NOMO-1 (cell line): ENCODE measurements around the gene SPON1.
"Not testable (repeated sequence)": the region's sequence is repeated elsewhere in the genome, so short reads cannot be mapped to it uniquely, and the experiment has no call there.

Source experiments
- DNase-seq, 2 experiments: peaks; one replicate each; lab custom pipeline; 2025; ENCODE audit not compliant: unreplicated experiment in 2 of 2; lab: John Stamatoyannopoulos, UW

The SPON1 gene

DNA sequence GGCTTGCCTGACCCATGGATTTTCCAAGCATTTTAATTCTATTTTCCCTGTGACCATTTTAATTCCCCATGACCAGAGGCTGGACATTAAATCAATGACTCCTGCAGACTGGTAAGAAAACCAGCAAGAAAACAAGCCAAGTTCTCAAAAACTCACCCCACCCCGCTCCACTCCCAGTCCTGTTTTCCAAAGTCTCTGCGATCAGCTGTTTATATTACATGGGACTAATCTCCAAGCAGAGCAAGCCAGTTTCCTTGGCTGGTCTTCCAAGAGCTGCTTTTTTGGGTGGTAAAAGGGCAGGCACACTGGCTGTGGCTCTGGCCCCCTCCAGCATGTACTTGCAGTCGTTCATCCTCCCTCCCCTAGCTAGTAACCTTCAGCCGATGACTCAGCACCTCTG lies 298.5 kb downstream of the SPON1 start:
- DNase-seq, result no peak

DNA sequence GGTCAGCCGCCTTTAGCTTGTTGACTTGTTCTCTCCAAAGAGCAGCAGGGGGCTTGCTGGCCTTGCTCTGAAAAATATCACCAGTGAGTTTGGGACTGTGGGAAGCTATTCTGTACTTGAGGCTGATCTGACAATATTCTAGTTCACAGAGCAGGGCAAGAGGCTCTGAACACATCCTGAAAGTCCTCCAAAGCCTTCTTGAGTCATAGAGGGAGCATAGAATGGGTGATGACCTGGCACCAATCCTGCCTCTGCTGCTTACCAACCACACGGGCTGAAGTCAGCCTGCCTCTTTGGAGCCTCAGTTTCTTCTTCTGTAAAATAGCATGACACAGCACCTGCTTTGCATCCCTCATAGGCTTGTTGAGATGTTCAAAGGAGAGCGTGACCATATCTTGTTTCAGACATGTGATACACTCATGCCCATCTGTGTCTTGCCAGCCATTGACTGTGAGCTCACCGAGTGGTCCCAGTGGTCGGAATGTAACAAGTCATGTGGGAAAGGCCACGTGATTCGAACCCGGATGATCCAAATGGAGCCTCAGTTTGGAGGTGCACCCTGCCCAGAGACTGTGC lies 299.8 kb downstream of the SPON1 start:
- no peak for DNase-seq

DNA sequence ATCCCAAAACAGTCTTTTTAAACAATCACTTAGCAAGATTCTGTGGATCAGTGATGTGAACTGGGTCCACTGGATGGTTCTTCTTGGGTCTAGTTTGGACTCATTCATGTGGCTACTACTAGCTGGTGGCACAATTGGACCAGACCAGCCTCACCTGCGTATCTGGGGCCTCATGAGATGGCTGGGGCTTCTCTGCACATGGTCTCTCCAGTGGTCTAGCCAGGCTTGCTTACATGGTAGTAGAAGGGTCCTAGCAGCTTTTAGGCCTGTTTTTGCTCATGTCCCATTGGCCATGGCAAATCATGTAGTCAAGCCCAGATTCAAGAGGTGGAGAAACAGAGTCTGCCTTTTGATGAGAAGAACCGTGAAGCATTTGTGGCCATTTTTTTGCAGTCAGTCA lies 302.4 kb downstream of the SPON1 start:
- DNase-seq, result no peak

DNA sequence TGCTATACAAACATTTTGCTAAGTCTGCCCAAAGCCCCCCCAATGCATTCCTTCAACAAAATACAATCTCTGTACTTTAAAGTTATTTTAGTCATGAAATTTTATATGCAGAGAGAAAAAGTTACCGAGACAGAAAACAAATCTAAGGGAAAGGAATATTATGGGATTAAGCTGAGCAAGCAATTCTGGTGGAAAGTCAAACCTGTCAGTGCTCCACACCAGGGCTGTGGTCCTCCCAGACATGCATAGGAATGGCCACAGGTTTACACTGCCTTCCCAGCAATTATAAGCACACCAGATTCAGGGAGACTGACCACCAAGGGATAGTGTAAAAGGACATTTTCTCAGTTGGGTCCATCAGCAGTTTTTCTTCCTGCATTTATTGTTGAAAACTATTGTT lies 304.1 kb downstream of the SPON1 start:
- DNase-seq, result no peak

DNA sequence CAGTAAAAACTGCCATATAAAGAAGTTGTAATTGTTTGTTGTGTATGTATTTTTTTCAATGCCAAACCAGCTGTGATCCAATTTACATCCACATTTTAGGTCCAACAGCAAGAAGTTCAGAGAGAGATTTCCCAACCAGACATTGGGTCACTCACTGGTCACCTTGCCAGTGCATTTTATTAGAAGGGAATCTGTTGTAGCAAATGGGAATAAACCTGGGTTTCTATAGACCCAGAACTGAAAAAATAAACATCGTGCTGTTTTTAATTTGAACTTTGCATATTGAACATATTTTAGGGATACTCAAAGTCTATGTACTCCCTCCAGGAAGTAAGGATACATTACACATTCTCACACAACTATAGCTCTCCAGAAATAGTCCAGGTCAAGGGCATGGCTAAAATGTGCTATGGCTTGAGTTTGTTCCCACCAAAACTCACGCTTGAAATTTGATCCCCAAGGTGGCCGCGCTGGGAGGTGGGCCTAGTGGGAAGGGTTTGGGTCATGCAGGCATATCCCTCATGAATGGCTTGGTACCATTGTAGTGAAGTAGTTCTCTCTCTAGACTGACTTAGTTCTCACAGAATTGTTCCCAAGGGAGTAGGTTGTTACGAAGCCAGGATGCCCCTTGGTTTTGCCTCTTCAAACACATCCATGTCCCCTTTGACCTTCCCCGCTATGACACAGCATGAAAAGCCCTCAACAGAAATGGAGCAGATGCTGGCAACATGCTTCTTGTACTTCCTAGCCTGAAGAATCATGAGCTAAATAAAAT lies 305.5 kb downstream of the SPON1 start:
- no peak for DNase-seq

DNA sequence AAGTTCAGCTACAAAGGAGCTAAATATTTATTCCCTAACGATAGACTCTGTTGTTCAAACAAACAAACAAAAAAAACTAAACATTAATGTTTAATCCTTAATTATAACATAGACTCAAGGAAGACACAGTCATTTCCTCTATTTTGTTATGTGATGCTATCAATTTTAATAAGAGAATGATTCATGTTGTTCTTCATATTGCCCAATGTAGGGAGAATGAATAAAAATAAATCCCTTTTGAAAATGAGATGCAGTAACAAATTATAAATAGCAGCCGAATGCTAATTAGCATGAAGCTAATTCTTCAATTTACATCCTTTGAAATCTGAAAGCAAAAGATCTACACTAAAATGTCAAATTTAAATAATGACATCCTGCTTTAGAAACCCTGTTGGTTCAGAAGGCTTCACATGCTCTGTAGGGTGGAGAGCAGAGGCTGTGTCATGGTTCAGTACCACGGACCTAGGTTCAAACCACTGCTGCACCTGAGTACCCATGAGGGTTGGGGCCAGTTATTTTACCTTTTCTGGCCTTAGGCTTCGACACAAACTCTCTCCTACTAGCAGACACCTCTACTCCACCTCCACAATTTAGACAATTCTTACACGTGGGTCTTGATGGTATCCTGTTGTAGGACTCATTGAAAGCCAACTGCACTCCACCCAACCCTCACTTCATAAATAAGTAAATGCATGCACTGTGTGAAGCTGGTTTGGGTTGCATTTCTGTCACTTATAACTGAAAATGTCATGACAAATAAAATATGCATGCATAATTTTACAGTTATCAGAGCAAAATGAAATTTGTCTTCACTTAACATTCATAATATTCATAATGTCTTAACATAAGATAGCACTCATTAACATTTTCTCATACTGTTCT lies 307.4 kb downstream of the SPON1 start:
- peak in 1 of 2 experiments; percentile 34 for DNase-seq

DNA sequence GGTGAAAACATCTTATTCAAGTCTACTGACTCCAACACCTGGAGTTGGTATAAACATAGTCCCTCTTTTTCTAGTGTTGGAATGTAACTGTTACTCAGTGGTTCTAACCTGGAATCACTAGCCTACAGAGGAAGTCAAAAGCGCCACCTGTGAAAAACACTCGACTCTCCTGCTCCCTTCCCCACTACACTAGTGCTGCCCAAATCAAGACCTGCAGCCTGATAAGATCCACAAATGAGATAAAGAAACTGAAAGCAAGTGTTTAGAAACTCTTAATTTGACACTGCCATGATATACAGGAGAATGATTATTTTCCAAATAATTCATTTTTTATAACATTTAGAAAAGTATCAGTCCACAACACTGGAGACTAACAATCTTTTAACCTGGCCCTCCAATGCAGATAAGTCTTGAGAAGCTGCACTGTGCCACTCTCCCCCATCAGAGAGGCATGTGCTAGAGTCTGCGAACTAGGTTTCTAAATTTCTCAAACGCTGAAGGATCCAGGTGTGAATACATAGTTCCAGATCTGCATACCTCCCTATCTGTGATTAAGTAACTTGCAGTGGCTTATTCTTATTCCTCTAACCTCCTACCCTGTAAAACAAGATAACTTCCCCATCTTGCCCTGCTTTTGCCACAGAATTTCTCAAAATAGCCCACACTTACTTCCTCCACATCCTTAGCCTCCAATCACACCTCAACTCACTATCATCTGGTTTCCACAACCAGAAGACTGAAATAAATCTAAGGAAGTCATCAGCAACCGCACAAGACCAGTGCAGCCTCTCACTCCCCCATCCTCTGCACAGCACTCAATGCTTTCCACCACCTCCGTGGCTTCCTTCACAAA lies 308.4 kb downstream of the SPON1 start:
- peak; percentile 96 to 97 for DNase-seq

DNA sequence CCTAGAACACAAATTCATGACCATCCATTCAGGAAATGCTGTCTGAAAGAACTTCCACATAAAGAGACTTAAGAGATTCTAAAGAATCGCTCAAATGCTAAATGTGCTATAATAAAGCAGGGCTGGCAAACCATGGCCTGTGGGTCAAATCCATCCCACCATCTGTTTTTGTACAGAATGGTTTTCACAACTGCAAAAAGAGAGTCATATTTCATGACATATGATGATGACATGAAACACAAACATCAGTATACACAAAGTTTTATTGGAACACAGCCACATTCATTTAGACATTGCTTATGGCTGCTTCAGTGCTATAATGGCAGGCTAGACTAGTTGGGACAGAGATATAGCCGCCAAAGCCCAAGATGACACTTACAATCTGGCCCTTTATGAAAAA lies 311.4 kb downstream of the SPON1 start:
- no peak for DNase-seq

DNA sequence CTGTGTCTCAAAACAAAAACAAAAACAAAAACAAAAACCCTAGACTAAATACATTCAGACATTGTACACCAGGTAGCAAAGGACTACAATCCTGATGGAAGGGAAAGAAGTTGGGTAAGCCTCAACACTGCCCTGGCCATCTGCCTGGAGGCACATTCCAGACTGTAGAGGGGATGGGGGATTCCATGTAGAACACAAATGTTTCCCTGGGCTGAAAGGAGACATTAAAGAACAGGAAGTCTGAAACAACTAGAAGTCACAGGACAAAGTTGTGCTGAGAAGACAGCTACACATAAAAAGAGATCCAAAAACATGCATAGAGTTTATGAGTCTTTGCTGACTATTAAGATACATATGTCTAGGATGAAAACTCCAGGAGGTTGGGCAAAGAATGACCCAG lies 312.6 kb downstream of the SPON1 start:
- no peak for DNase-seq

DNA sequence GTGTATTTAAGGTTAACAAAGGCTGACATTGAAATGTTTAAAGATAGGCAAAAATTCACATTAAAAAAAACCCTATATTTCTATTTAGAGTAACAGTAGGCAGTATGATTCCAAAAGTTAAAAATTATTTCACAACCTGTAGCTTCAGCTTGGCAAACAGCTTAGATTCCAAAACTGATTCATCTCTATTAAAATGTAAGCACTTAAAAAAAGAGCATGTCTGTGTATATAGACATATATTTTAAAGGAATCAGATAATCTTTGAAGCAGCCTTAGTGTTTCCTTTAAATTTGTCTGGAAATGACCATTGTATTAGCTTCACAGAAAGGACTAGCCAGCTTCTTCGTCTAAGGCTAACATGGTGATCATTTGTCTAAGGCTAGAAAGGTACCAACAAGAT lies 316.3 kb downstream of the SPON1 start:
- not testable (repeated sequence) for DNase-seq

DNA sequence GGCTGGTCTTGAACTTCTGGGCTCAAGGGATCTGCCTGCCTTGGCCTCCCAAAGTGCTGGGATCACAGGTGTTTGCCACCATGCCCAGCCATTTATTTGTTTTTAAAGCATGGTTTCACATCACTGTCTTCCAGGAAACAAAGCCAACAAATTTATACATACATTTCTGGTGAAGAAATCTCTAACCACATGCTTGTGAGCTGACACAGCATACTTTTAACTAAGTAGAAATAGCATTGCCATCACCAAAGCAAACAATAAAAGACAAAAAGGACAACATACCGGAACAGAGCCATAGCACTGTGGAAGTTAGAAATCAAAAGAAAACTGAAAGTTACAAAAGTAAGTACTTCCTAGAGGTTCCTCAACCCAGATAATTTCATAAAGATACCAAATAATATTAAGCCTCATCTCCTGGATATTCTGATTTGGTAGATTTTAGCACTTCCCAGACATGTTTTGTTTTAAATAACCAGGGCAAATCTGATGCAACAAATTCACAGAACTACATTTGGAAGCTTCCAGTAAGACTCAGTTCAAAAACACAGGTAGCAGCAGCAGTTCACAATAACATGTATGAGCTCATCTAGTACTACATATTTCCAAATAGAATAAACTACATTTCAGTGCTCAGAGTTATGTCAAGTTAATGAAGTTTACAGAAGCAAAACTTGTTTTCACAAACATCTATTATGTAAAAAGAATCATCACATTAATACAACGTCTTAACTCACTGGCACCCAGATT lies 325.8 kb downstream of the SPON1 start:
- DNase-seq, result peak in 1 of 2 experiments; percentile 16

DNA sequence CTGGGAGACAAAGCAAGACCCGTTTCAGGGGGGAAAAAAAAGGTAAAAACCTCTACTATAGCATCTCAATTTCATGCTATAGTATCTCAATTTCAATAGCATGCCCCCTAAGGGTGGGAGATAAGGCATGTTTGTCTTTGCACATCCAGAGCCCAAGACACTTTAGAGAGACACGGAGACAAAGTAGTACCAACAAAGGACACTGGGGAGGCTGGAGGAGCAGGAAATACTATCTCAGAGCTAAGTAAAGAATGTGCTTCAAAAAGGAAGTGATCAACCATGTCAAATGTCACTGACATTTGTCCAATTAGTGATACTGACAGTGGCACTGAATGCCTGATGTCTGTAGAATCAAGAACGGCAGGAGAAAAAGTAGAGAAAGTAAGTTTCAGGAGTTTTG lies 327.9 kb downstream of the SPON1 start:
- DNase-seq, result no peak

DNA sequence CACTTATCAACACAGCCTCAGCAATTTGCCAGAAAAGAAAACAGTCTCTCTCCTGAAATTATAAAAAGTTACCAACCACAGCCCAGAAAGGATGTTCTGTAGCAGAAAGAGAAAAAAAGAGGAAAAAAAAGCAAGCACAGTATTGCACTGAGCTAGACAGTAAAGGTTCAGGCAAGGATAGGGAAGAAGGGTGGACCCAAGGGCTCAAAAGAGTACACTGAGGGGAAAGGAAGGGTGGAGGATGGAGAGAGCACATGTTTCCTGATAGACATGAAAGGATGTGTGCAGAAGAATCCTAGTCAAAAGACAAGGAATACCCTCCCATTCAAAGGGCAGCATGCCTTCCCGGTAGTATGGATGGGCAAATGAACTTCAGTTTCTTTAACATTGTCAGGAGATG lies 337.4 kb downstream of the SPON1 start:
- no peak for DNase-seq

DNA sequence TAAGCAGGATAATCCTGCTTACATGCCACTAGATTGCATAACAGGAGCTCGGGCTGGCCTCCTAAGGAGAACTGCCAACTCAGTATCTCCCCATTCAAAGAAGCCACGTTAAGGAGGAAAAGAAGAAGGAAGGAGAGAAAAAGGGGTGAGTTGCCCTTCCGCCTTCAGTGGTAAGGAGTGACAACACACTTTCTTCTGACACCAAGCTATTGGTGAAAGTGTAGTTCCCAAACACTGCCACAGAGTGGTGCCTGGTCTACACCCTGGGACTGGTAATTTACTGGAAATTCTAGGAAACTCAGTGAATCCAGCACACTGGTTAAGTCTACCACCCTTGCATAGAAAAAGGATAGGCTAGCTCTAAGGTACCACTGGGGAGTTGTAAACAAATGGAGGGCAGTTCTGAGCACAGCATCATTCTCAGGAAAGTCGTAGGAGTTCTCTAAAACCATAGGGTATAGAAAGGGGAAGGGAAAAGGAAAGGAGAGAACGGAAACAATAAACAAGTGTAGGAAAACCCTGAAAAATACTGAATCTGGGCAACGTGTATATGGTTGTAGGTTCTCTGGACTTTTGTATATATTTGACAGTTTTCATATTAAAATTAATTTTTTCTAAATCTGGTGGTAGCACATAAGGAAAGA lies 338.3 kb downstream of the SPON1 start:
- peak; percentile 52 to 80 for DNase-seq

DNA sequence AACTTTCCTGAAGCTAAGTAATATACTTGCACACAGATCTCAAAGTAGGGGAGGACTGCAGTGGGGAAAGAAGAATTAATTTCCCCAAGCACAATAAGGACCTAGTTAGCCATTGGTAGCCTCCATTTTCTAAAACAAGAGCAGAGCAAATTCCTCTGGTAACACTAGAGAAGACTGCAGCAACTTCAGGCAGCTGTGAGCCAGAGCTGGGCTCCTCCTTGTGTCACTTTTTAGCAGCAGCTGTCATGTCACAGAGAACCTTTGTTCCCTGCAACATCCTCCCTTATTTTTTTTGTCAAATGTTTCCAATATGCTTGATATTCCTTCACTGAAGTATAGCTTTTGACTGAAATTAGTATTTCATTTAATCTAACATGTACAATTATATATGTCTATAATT lies 342.1 kb downstream of the SPON1 start:
- no peak for DNase-seq

DNA sequence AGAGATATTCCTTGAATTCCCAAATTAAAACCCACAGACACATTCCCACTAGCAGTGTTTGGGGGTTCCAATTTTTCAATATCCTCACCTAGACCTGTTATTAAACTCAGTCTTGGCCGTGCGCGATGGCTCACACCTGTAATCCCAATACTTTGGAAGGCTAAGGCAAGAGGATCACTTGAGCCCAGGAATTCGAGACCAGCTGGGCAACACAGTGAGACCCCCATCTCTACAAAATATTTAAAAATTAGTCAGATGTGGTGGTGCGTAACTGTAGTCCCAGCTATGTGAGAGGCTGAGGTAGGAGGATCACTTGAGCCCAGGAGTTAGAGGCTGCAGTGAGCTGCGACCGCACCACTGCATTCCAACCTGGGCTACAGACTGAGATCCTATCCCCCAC lies 343.1 kb downstream of the SPON1 start:
- DNase-seq, result no peak

DNA sequence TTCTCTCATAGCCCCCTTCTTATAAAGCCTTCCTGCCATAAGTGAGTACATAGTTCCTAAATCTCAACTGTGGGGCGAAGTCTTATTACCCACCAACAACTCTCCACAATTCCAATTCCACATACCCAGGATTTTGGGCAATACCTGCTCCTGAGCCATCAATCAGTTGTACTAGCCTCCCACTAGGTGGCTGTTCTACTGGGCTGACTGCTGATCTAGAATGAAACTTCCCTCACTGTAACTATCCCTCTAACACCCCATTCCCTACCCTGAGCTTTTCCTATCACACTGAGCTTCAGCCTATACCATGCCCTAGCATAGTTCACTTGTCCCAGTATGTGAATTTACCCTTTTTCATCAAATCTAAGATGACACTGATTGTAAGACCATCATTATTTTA lies 344.0 kb downstream of the SPON1 start:
- DNase-seq, result no peak

DNA sequence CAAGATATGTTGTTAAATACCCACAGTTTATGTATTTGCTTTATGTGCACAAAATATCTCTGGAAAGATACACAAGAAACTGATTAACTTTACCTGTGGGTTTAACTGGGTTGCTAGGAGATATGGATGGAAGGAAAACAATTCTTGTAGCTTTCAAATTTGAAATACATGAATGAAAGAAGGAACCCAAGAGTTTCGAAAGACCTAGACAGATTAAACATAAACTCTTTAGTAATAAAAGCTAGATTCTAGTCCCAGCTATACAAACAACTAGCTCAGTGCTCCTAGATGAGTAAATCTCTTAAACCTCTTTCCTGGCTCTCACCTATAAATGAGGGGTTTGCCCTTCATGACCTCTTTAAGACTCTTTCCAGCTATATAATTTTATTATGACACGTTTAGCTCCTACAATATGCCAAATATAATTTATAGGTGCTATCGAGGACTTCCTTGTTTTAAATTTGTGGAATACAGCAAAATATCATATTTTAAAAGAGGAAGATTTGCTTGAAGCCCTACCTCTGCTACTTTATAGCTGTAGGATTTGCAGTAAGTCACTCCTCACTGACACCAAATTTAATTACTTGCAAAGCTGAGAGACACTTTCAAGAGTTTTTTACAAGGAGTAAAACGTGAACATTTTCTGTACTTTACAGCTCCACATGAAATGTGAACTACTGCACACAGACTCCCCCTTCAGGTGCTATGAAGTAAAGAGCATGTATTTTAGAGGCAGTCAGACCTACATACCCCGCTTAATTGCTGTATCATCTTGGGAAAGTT lies 345.8 kb downstream of the SPON1 start:
- peak; percentile 29 to 64 for DNase-seq

DNA sequence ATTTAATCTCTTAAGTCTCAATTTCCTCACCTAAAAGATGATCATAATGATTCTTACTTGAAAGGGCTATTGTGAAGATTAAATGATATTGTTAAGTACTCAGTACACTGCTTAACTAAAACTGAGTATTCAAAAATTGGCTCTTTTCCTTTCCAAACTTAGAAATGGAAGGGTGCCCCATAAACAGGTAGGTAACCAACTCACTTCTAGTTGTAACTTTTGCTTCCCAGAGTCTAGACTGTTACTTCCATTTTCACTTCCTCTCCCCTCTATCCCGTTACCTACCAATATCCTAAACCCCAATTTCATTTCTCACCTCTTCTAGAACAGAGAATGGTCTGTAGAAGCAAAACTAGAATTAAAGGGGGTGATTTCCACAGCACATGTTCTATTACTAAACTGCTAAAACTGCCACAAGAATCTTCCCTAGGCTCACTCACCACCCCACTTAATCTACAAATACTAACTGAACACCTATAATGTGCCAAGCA lies 346.4 kb downstream of the SPON1 start:
- DNase-seq, result no peak
